Gastrocnemius medialis (tissue), 4 donors: Measurements from ENCODE around the gene CCL16.

Experiments used
- POLR2A ChIP-seq, 2 donors: fragments of 450-650 bp; IDR thresholded peaks; one replicate each; pipeline ENCODE4 v1.6.1; 2017; ENCODE audit warnings: antibody characterized with exemption in 2 of 2, mild to moderate bottlenecking in 2 of 2, moderate library complexity in 2 of 2
- TF ChIP-seq, protein P1 (sequence below), 5 experiments: fragments of 450-650 bp in 3 of 5; fragments of 200-600 bp in 2 of 5; sonication (generic) in 2 of 5; IDR thresholded peaks in 4 of 5; conservative IDR thresholded peaks in 1 of 5; 1 replicate in 4 of 5; 2 replicates in 1 of 5; pipeline ENCODE4 v1.5.1; 2016 to 2019; ENCODE audit warnings: antibody characterized with exemption in 5 of 5, mild to moderate bottlenecking in 3 of 5, moderate library complexity in 3 of 5

DNA sequence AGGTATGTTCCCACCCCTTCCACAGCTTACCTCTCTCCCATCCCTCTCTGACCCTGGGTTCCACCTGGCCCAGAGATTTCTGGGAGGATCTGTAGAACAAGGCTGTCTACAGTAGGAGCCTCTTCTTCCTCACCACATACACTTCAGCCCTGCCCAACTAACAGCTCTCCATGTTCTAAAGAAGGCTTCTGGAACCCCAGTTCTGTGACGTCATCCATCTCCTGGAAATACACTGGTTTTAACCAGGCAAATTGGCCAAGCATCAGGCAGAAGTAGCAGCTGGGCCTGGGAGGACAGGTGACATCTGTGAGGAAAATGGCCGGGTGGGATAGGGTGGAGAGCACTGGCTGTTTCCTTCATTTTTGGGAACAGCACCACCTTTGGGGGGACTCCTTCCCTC is 37.8 kb downstream of the CCL16 start, which contains the start of gene LYZL6:
- TF ChIP-seq, protein P1, sequence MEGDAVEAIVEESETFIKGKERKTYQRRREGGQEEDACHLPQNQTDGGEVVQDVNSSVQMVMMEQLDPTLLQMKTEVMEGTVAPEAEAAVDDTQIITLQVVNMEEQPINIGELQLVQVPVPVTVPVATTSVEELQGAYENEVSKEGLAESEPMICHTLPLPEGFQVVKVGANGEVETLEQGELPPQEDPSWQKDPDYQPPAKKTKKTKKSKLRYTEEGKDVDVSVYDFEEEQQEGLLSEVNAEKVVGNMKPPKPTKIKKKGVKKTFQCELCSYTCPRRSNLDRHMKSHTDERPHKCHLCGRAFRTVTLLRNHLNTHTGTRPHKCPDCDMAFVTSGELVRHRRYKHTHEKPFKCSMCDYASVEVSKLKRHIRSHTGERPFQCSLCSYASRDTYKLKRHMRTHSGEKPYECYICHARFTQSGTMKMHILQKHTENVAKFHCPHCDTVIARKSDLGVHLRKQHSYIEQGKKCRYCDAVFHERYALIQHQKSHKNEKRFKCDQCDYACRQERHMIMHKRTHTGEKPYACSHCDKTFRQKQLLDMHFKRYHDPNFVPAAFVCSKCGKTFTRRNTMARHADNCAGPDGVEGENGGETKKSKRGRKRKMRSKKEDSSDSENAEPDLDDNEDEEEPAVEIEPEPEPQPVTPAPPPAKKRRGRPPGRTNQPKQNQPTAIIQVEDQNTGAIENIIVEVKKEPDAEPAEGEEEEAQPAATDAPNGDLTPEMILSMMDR (IDR thresholded peaks at IDR 0.05 in 4 of 5, conservative IDR thresholded peaks at IDR 0.05 in 1 of 5): no peak
- TF ChIP-seq POLR2A (IDR thresholded peaks at IDR 0.05): no peak
